ENCODE measurements around the gene RHOXF2.
"Not testable (repeated sequence)": the region's sequence is repeated elsewhere in the genome, so short reads cannot be mapped to it uniquely, and the experiment has no call there.

RHOXF2 gene

GRCh38 chrX:120159086-120159485 is 673 bp downstream of the RHOXF2 start:
- H3K4me2 ChIP-seq (ENCODE audit: low read length); H4K20me1 ChIP-seq (ENCODE audit: insufficient read depth, low read length); H3K9me3 ChIP-seq (ENCODE audit: low read length); H3K9ac ChIP-seq (ENCODE audit: low read length); H3K27me3 ChIP-seq (ENCODE audit: insufficient read depth, low read length); H3K36me3 ChIP-seq (ENCODE audit: insufficient read depth, low read length); H3F3A ChIP-seq (ENCODE audit: insufficient read depth, low read length); H3K4me1 ChIP-seq (ENCODE audit: insufficient read depth, low read length, severe bottlenecking); H3K4me3 ChIP-seq (ENCODE audit: low read depth, low read length, poor library complexity, severe bottlenecking); H3K9me2 ChIP-seq (ENCODE audit: low read depth, low read length); H3K79me2 ChIP-seq (ENCODE audit: insufficient read depth, low read length); H2AFZ ChIP-seq (ENCODE audit: low read length); H3K27ac ChIP-seq (ENCODE audit: low read depth, low read length, poor library complexity, severe bottlenecking): not testable (repeated sequence)

- H3K27me3 ChIP-seq (ENCODE audit: insufficient read depth, low read length); H3K36me3 ChIP-seq (ENCODE audit: insufficient read depth, low read length); H3K4me2 ChIP-seq (ENCODE audit: low read length); H3K9me3 ChIP-seq (ENCODE audit: low read length); H3K27ac ChIP-seq (ENCODE audit: low read depth, low read length, poor library complexity, severe bottlenecking); H3K79me2 ChIP-seq (ENCODE audit: insufficient read depth, low read length); H3K4me1 ChIP-seq (ENCODE audit: insufficient read depth, low read length, severe bottlenecking); H3F3A ChIP-seq (ENCODE audit: insufficient read depth, low read length); H2AFZ ChIP-seq (ENCODE audit: low read length); H3K9me2 ChIP-seq (ENCODE audit: low read depth, low read length); H3K4me3 ChIP-seq (ENCODE audit: low read depth, low read length, poor library complexity, severe bottlenecking); H3K9ac ChIP-seq (ENCODE audit: low read length); H4K20me1 ChIP-seq (ENCODE audit: insufficient read depth, low read length): not testable (repeated sequence)
These were observed 34.8 kb downstream of the RHOXF2 start for GRCh38 chrX:120193254-120193653.

- H3K4me2 ChIP-seq (ENCODE audit: low read length); H3K36me3 ChIP-seq (ENCODE audit: insufficient read depth, low read length); H3K4me3 ChIP-seq (ENCODE audit: low read depth, low read length, poor library complexity, severe bottlenecking); H3F3A ChIP-seq (ENCODE audit: insufficient read depth, low read length); H3K79me2 ChIP-seq (ENCODE audit: insufficient read depth, low read length); H3K4me1 ChIP-seq (ENCODE audit: insufficient read depth, low read length, severe bottlenecking); H3K27me3 ChIP-seq (ENCODE audit: insufficient read depth, low read length); H4K20me1 ChIP-seq (ENCODE audit: insufficient read depth, low read length); H3K27ac ChIP-seq (ENCODE audit: low read depth, low read length, poor library complexity, severe bottlenecking); H3K9ac ChIP-seq (ENCODE audit: low read length); H2AFZ ChIP-seq (ENCODE audit: low read length); H3K9me2 ChIP-seq (ENCODE audit: low read depth, low read length); H3K9me3 ChIP-seq (ENCODE audit: low read length): not testable (repeated sequence)
These were observed 35.3 kb downstream of the RHOXF2 start for GRCh38 chrX:120193720-120194119.

- H4K20me1 ChIP-seq (ENCODE audit: insufficient read depth, low read length); H3K27ac ChIP-seq (ENCODE audit: low read depth, low read length, poor library complexity, severe bottlenecking); H3F3A ChIP-seq (ENCODE audit: insufficient read depth, low read length); H3K9me2 ChIP-seq (ENCODE audit: low read depth, low read length); H3K4me2 ChIP-seq (ENCODE audit: low read length); H3K27me3 ChIP-seq (ENCODE audit: insufficient read depth, low read length); H3K4me3 ChIP-seq (ENCODE audit: low read depth, low read length, poor library complexity, severe bottlenecking); H3K79me2 ChIP-seq (ENCODE audit: insufficient read depth, low read length); H3K4me1 ChIP-seq (ENCODE audit: insufficient read depth, low read length, severe bottlenecking); H2AFZ ChIP-seq (ENCODE audit: low read length); H3K36me3 ChIP-seq (ENCODE audit: insufficient read depth, low read length); H3K9me3 ChIP-seq (ENCODE audit: low read length); H3K9ac ChIP-seq (ENCODE audit: low read length): not testable (repeated sequence)
These were observed 37.4 kb downstream of the RHOXF2 start for GRCh38 chrX:120195786-120196185.

- H3F3A ChIP-seq (ENCODE audit: insufficient read depth, low read length); H3K27ac ChIP-seq (ENCODE audit: low read depth, low read length, poor library complexity, severe bottlenecking); H3K4me2 ChIP-seq (ENCODE audit: low read length); H3K4me1 ChIP-seq (ENCODE audit: insufficient read depth, low read length, severe bottlenecking); H3K9me3 ChIP-seq (ENCODE audit: low read length); H3K4me3 ChIP-seq (ENCODE audit: low read depth, low read length, poor library complexity, severe bottlenecking); H3K9me2 ChIP-seq (ENCODE audit: low read depth, low read length); H2AFZ ChIP-seq (ENCODE audit: low read length); H3K27me3 ChIP-seq (ENCODE audit: insufficient read depth, low read length); H3K9ac ChIP-seq (ENCODE audit: low read length); H4K20me1 ChIP-seq (ENCODE audit: insufficient read depth, low read length); H3K36me3 ChIP-seq (ENCODE audit: insufficient read depth, low read length); H3K79me2 ChIP-seq (ENCODE audit: insufficient read depth, low read length): not testable (repeated sequence)
These were observed 38.3 kb downstream of the RHOXF2 start for GRCh38 chrX:120196626-120197283.

All from OCI-LY1 (cell line).